Epithelial cell of proximal tubule (primary cell): Measurements from ENCODE around the gene DEPDC7. TPM values are rescaled to one million over a fixed set of nuclear protein-coding genes. Genes with fewer than 3 reads are reported as not detected.

ENCODE experiments used
- DNase-seq: peaks from one replicate; pipeline ENCODE4 v3.0.0-alpha.2; 2011; ENCODE audit warnings: low read depth
- H3K4me3 ChIP-seq: 2 replicates; pipeline ENCODE4 v1.5.1; 2011; ENCODE audit warnings: low read depth, mild to moderate bottlenecking, low read length
- total RNA-seq: library from RNA; depleted of rRNA; stranded (reverse); fragments of >200 nt; gene quantifications from 2 replicates; pipeline ENCODE4 v1.2.3, GENCODE V29; 2015
- TF ChIP-seq, protein P1 (sequence below): conservative IDR thresholded peaks from 2 replicates; pipeline ENCODE4 v1.5.1; 2012; ENCODE audit warnings: low read depth, mild to moderate bottlenecking, low read length

DEPDC7 gene
- total RNA-seq, 1 donor from 2014 or later = 2.2 TPM

- no peak overlapping the region for H3K4me3 ChIP-seq
- TF ChIP-seq, protein P1, sequence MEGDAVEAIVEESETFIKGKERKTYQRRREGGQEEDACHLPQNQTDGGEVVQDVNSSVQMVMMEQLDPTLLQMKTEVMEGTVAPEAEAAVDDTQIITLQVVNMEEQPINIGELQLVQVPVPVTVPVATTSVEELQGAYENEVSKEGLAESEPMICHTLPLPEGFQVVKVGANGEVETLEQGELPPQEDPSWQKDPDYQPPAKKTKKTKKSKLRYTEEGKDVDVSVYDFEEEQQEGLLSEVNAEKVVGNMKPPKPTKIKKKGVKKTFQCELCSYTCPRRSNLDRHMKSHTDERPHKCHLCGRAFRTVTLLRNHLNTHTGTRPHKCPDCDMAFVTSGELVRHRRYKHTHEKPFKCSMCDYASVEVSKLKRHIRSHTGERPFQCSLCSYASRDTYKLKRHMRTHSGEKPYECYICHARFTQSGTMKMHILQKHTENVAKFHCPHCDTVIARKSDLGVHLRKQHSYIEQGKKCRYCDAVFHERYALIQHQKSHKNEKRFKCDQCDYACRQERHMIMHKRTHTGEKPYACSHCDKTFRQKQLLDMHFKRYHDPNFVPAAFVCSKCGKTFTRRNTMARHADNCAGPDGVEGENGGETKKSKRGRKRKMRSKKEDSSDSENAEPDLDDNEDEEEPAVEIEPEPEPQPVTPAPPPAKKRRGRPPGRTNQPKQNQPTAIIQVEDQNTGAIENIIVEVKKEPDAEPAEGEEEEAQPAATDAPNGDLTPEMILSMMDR = no peak
- DNase-seq = no peak
Observed at GRCh38 chr11:33033493-33033892, 17.8 kb downstream of the DEPDC7 start.

GRCh38 chr11:33035011-33035410, 19.3 kb downstream of the DEPDC7 start:
- TF ChIP-seq, protein P1 = no peak
- no peak for DNase-seq
- H3K4me3 ChIP-seq = no peak overlapping the region

GRCh38 chr11:33039274-33040032, 23.8 kb downstream of the DEPDC7 start, which contains the start of gene TCP11L1:
TSS of gene TCP11L1 (plus strand) at chr11:33039572. CDS start at chr11:33043774, 4,202 bp downstream.
- H3K4me3 ChIP-seq = peak within 1 kb of the TSS; percentile 62
- TF ChIP-seq, protein P1 = no peak
- no peak for DNase-seq

DNA sequence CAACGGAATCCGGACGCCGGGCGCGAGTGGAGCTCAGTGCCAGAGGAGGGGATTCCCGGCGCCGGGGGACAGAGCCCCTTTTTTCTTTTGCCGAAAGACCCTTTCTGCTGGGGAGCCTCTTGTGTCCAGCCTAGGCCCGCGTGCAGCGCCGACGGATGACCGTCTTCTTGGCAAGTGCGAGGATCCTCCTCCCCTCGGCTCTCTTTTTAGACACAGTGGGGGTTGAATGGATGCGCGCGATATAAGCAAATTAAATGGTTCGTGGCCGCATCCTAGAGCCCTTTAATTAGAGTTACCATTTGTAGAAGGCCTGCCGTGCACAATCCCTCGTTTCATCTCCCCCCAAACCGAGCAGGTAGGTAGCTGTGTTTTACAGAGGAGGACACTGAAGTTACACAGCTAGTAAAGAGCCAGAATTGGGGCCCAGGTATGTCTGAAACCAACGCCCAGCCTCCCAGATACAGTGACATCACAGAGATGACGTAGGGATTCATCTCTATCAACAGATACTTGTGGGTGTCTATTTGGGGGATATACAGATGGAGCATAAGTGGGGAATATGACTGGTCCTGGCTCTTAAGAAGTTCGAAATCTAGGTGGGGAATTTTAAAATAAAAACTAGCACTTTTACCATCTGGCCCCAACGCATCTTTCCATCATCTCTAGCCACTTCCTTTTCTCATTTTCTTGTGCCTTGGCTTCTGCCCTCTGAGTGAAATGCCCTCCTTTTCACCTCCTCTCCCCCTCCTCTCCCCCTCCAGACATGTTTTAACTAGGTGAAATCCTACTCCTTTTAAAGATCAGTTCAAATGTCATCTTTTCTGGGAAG, 24.6 kb downstream of the DEPDC7 start:
- TF ChIP-seq, protein P1 = no peak
- DNase-seq = no peak
- H3K4me3 ChIP-seq = peak overlapping the region; percentile 62

- no peak for DNase-seq
- H3K4me3 ChIP-seq = peak overlapping the region; percentile 62
- TF ChIP-seq, protein P1 = no peak
Observed at GRCh38 chr11:33040862-33041453, 25.3 kb downstream of the DEPDC7 start.

DNA sequence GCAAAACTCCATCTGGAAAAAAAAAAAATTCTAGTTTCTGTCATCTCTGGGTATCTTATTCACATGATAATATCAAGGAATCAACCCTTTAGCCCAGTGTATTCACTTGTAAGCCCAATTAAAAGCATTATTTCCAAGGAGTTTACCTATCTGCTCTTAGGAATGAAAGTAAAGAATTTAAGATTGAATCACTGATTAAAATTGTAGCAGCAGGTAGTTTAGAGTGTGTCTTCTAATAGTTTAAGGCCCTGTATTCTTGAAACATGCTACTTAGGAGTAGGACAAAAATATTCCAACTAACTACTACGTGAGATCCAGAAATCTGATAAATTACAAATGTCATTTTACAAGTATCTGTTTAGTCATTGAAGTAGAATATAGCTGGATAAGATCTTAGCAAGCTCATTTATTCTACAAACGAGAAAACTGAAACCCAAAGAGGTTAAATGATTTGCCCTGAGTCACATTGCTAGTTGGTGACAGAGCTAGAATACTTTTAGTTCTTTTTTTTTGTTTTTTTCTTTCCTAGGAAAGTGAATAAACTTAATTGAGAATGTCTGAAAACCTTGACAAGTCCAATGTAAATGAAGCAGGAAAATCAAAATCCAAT, 27.6 kb downstream of the DEPDC7 start:
- DNase-seq = no peak
- H3K4me3 ChIP-seq = no peak overlapping the region
- TF ChIP-seq, protein P1 = no peak
